IPS-NIHi11 (cell line): ENCODE data around the gene POLR1A.
"Not testable (repeated sequence)": the region's sequence is repeated elsewhere in the genome, so short reads cannot be mapped to it uniquely, and the experiment has no call there.

Experiments
- DNase-seq: peaks from one replicate; pipeline ENCODE4 v3.0.0; 2012; ENCODE audit warnings: mixed read lengths, low spot score

POLR1A gene

GRCh38 chr2:85998071-85998991 lies 107.4 kb downstream of the POLR1A start:
- no peak for DNase-seq

DNA sequence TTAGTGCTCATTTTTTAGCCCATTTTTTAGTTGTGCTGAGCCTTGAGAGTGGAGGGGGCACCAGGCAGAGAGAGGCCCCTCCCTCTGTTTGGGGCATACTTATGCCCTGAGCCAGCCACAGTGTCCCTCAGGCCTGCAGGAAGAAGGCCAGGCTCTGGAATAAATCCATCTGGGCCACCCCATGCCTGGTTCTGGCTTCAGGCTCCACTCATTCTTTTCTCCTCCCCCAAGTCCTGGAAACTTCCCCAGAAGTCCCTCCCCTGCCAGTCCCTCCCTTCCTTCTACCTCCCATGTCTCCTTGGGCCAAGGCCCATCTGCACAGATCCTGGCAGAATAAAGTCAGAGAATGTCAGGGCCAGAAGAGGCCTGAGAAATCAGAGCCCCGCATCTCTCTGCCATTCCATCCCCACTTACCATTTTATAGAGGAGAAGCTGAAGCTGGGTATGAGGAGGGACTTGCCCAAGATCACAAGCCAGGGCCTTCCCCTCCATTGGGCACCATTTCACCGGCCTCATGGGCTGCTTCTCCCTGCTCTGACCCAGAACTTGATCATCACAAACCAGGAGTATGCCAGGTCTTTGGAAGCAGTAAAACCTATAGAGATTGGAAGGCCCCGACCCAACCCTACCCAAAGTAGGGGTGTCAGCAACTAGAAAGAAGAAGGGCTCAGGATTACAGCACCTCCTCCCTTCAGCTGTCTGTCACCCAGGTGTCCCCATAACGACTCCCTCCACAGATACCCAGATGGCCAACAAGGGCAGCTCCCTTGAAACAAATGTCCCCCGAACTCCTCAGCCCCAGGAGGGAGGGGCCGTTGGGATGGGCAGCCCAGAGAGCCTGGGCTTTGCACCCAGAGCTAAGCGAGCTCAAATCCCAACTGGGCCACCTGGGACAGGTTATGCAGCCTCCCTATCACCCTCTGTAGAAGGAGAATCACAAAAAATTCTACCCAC lies 108.4 kb downstream of the POLR1A start:
- no peak for DNase-seq

DNA sequence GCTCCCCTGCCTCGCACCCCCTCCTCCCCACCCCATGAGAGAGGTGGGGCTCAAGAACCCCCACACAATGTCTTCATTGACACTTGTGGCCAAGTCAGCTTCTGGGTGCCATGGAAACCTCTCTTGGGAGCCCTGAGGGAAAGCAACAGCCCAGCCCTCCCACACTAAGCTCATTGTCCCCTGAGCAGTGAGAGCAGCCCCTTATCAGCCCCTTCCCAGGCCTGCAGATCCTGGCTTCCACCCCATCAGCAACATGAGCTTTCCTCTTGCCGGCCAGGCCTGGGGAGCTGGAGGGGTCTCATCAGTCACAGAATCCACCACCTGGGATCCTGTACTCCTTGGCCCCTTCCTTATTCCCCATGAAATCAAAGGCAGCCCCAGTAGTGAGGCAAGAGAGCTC lies 109.1 kb downstream of the POLR1A start:
- DNase-seq, result no peak

DNA sequence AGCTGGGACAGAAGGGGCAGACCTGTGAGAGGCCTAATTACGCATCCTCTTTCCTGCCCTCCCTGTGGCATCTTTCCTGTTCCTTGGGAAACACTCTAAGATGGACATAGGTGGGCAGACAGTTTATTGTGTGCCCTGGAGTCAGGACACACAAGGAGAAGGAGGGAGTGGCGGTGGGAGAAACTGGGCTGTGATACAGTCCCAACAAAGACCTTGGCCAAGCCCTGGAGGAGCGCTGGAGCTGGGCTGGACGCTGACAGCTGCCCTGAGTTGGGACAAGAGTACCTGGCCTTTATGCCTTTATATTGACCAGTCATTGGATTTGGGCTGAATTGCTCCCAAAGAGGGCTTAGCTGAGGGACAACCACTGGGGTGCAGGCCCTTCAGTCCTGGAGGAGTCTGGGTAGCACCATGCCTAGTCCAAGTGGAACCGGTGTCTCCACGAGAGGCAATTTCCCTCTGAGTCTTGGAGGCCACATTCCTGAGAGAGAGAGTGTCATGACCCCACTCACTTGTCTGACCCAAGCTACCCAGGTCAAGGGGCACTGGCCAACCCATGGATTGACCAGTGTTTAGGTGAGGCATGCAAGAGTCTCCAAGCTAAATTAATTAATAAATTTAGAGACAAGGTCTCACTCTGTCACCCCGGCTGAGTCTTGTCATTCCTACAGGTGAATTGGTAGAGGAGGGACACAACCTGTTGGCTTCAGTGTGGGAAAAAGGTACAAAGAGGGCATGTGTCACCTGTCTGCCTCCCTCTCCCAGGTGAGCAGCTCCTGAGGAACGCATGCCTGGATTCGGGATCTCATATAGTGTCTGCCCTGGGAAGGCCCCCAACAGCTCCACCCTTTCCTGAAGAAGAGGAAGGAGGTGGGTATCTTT lies 109.8 kb downstream of the POLR1A start:
- DNase-seq, result no peak

GRCh38 chr2:85994897-85995647 lies 110.6 kb downstream of the POLR1A start:
- no peak for DNase-seq

GRCh38 chr2:85994421-85994777 lies 111.3 kb downstream of the POLR1A start:
- DNase-seq, result no peak

- DNase-seq, result no peak
Observed at GRCh38 chr2:85992611-85993010, 113.1 kb downstream of the POLR1A start.

- not testable (repeated sequence) for DNase-seq
Observed at GRCh38 chr2:85992053-85992452, 113.6 kb downstream of the POLR1A start.

- DNase-seq, result no peak
Observed at GRCh38 chr2:85990084-85990483, 115.6 kb downstream of the POLR1A start.

DNA sequence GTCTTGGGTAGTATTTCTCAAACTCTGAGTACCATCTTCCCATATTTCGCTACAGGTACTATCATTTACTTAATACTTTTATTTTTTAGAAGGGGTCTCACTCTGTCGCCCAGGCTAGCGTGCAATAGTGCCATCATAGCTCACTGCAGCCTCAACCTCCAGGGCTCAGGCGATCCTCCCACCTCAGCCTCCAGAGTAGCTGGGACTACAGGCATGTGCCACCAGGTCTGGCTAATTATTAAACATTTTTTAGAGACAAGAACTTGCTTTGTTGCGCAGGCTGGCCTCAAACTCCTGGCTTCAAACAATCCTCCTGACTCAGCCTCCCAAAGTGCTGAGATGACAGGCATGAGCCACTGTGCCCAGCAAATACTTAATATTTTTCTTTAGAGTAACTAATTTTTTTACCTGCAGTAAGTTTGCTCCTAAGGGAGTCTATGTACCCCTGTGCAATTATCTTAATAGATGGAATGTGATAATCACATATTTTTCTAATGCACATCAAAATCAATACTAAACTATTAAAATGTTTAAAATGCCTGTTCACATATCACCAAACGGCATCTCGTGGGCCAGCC lies 116.3 kb downstream of the POLR1A start:
- DNase-seq, result no peak

- DNase-seq, result no peak
Observed at GRCh38 chr2:85988914-85989270, 116.8 kb downstream of the POLR1A start.

- DNase-seq, result no peak
Observed at GRCh38 chr2:85988175-85988913, 117.3 kb downstream of the POLR1A start.

- DNase-seq, result no peak
Observed at GRCh38 chr2:85987266-85988174, 118.2 kb downstream of the POLR1A start.

- DNase-seq, result no peak
Observed at GRCh38 chr2:85986121-85986520, 119.6 kb downstream of the POLR1A start.

DNA sequence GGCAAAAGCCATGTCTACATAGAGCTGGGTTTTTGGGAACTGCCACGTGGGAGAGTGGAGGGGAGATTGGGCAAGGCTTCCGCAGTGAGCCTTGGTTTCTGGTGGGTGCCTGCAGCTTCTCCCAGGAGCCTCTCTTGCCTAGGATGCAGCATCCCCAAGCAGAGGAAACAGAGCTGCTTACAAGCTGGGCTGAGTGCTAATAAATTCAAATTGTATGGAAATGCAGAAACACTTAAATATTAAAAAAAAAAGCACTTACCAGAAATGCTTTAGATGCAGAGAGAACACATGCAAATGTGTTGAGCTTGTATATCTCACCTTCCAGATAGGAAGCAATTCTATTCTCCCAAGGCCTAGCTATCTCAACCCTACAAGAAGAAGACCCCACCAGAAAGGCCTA lies 120.9 kb downstream of the POLR1A start:
- DNase-seq, result no peak

DNA sequence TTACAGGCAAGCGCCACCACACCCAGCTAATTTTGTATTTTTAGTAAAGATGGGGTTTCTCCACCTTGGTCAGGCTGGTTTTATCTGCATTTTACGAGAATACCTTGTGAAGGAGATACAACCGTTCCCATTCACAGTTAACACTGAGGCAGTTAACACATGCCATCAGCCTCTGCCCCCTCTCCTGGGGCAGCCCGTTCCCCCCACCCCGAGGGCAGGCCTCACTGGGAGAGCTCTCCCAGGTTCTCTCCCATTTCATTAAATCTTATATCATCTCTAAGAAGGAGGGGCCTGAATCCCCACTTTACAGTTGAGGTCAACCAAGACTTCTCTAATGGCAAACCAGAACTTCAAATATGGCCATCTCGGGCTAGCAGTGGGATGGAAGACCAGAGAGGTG lies 121.9 kb downstream of the POLR1A start:
- DNase-seq, result no peak

GRCh38 chr2:85981579-85982247 lies 124.0 kb downstream of the POLR1A start:
- DNase-seq, result no peak
